SK-N-SH treated with all-trans-retinoic acid at 6 μM for 48 hours (cell line): Measurements from ENCODE around the gene GLYATL2.

ENCODE experiments used
- PATZ1 ChIP-seq: fragments of 250-450 bp; sonication (Bioruptor Pico); IDR thresholded peaks from 2 replicates; pipeline ENCODE4 v1.8.0; 2020; ENCODE audit warnings: mild to moderate bottlenecking, moderate library complexity, borderline replicate concordance
- PPARA ChIP-seq: fragments of 250-450 bp; sonication (Bioruptor Pico); IDR thresholded peaks from 2 replicates; pipeline ENCODE4 v1.5.0; 2020; ENCODE audit warnings: mild to moderate bottlenecking, borderline replicate concordance
- RARB ChIP-seq: fragments of 250-450 bp; sonication (Bioruptor Pico); IDR thresholded peaks from 2 replicates; pipeline ENCODE4 v1.8.0; 2021; ENCODE audit warnings: mild to moderate bottlenecking, moderate library complexity
- ZC3H10 ChIP-seq: fragments of 250-450 bp; sonication (Bioruptor Pico); IDR thresholded peaks from 2 replicates; pipeline ENCODE4 v1.5.1; 2021; ENCODE audit warnings: mild to moderate bottlenecking, moderate library complexity
- ZFP3 ChIP-seq: fragments of 250-450 bp; sonication (Bioruptor Pico); IDR thresholded peaks from 2 replicates; pipeline ENCODE4 v1.5.0; 2020; ENCODE audit warnings: mild to moderate bottlenecking, moderate library complexity
- ZFP30 ChIP-seq: fragments of 450-650 bp; formaldehyde crosslinking; IDR thresholded peaks from 2 replicates; pipeline ENCODE4 v1.5.0; 2022; ENCODE audit warnings: mild to moderate bottlenecking, moderate library complexity
- ZNF565 ChIP-seq: fragments of 450-650 bp; formaldehyde crosslinking; conservative IDR thresholded peaks from 2 replicates; pipeline ENCODE4 v1.5.0; 2020; ENCODE audit warnings: low read depth, mild to moderate bottlenecking, moderate library complexity
- TF ChIP-seq, protein P1 (sequence below): fragments of 250-450 bp; sonication (Bioruptor Pico); IDR thresholded peaks from 2 replicates; pipeline ENCODE4 v1.5.1; 2020; ENCODE audit warnings: low read depth, mild to moderate bottlenecking, moderate library complexity
- TF ChIP-seq, protein P2 (sequence below): fragments of 250-450 bp; sonication (Bioruptor Pico); IDR thresholded peaks from 2 replicates; pipeline ENCODE4 v1.5.1; 2021; ENCODE audit warnings: mild to moderate bottlenecking, moderate library complexity

DNA sequence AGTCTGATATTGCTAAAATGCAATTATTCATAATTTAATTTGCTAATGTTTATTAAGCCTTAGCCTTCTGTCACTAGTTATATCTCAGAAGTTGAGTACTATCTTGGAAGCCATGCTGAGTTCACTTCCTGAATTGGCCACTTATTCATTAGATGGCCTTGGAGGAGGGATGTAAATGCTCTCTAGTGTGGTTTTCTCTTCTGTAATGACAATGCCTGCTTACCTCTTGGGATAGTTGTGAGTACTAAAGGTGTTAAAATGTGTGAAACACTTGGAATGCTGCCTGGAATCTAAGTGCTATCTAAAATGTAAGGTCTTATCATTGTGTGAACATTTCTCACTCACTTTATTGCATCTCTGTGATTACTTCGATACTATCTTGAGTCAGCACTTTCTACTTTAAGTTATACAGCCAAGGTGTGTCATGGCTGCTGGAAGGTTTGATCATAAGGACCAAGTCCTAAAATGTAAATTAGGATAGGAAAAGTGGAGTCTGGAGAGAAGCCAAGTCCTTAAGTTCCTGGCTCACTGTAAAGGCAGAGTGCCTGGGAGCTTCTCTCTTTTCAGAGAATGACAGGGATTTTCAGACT lies 12.4 kb downstream of the GLYATL2 start:
- TF ChIP-seq ZFP3 (CRISPR knock-in tag) (no peak), ZC3H10 (no peak), ZNF565 (CRISPR knock-in tag) (no peak), ZFP30 (CRISPR knock-in tag) (no peak), RARB (CRISPR knock-in tag) (no peak), PATZ1 (CRISPR knock-in tag) (no peak), PPARA (CRISPR knock-in tag) (no peak)
- TF ChIP-seq, protein P1, sequence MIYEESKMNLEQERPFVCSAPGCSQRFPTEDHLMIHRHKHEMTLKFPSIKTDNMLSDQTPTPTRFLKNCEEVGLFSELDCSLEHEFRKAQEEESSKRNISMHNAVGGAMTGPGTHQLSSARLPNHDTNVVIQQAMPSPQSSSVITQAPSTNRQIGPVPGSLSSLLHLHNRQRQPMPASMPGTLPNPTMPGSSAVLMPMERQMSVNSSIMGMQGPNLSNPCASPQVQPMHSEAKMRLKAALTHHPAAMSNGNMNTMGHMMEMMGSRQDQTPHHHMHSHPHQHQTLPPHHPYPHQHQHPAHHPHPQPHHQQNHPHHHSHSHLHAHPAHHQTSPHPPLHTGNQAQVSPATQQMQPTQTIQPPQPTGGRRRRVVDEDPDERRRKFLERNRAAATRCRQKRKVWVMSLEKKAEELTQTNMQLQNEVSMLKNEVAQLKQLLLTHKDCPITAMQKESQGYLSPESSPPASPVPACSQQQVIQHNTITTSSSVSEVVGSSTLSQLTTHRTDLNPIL (CRISPR knock-in tag), result no peak
- TF ChIP-seq, protein P2, sequence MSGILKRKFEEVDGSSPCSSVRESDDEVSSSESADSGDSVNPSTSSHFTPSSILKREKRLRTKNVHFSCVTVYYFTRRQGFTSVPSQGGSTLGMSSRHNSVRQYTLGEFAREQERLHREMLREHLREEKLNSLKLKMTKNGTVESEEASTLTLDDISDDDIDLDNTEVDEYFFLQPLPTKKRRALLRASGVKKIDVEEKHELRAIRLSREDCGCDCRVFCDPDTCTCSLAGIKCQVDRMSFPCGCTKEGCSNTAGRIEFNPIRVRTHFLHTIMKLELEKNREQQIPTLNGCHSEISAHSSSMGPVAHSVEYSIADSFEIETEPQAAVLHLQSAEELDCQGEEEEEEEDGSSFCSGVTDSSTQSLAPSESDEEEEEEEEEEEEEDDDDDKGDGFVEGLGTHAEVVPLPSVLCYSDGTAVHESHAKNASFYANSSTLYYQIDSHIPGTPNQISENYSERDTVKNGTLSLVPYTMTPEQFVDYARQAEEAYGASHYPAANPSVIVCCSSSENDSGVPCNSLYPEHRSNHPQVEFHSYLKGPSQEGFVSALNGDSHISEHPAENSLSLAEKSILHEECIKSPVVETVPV, result no peak
